NOMO-1 treated with DMSO at 0.1 percent for 48 hours (cell line): Measurements from ENCODE around the gene DLX5.

Experiments
- DNase-seq: peaks from one replicate; lab custom pipeline; 2025; ENCODE audit not compliant: unreplicated experiment; lab: John Stamatoyannopoulos, UW

The DLX5 gene

DNA sequence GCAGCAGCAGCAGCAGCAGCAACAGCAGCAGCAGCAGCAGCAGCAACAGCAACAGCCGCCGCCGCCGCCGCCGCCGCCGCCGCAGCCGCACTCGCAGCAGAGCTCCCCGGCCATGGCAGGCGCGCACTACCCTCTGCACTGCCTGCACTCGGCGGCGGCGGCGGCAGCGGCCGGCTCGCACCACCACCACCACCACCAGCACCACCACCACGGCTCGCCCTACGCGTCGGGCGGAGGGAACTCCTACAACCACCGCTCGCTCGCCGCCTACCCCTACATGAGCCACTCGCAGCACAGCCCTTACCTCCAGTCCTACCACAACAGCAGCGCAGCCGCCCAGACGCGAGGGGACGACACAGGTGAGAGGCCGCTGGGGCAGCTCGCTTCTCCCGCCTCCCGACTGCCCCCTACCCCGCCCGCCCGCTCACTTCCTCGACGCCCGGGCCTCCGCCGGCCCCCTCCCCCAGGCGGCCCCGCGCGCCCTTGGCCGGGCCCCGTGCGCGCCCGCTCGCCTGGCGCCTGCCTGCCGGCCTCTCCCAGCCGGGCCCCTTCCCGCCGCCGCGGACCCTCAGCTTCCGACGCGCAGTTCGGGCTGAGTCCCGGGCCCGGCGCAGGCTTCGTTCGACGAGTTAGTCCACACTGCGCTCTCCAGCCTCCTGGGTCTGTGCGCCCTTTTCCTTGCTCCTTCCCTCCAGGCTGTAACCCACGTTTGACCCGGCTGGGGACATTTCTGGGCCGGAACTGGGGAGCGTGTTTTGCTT lies 18.4 kb downstream of the DLX5 start:
- DNase-seq = peak; percentile 92

DNA sequence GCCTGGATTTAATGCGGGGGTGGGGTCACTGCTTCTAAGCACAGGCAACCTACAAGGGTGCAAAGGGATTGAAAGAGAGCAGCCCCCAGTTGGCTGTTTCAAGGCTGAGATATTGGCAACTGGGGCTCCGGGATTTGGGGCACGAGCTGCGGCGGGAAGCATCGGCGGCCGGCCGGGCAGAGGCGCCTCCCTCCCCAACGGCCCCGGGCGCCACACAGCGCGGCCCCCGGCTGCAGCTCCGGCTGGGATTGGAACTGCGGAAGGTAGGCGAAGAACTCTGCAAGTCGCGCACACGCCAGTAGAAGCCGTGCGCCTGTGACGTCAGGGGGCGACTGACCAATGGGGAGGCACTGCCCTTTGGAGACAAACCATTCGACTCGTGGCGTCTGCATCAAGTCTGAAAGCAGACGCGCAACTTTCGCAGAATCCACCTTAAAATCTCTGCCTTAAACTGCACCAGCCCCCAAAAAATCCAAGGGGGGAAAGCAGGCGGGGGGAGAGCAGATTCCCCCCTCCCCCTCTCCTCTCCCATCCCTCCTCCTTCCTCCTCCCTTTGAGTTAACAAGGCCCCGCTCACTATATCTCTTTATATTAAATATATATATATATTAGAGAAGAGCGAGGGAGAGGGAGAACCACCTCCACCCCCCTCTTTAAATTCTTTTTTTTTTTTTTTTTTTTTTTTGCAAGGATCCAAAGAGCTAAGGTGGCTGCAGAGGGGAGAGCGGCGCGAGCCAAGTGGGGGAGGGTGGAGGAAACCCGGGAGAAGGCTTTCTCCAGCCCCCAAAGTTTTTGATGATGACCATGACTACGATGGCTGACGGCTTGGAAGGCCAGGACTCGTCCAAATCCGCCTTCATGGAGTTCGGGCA lies 19.2 kb downstream of the DLX5 start, which contains the start of gene DLX6:
TSS of gene DLX6 (plus strand) at position 371 of the 872 bp plus-strand sequence. CDS start at position 796, 425 bp downstream.
- peak; percentile 100 for DNase-seq

DNA sequence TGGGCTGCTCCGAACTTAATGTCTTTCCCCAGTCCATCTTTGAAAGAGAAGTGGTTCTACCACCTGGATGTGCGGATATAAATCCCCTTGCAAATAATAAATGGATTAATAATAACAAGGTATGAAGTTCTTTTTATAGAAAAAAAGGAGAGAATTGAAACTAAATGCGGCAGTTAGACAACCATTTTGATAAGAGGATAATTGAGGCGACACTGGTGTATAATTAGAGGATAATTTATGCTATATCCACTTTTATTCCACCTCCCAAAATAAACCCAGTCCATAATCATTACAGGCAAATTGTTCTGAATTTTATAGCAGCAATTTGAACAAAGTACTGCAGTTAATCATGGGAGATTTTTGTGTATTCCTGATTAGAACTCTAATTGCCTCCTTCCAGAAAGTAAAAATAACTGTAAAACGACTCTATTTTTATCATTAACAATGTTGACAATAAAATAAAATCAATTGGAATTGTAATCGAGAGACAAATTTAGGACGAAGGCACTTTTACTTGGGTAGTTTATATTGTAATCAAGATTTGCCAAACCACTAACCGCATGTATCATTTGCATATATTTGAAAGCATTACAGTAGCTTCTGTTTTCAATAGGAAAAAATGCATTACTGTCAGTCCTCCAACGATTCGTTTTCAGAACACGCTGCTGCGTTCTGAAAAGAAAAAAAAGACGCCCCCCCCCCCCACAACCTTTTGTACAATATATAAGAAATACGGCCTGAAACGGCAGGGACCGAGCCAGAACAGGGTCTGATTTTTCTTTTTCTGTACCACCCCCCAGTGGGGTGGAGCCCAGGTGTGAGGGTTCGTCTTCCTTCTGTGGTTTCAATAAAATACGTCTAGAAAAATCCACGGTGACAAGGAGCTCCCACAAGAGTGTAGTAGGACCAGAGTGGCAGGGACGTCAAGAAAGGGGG lies 20.1 kb downstream of the DLX5 start:
- peak; percentile 77 for DNase-seq

DNA sequence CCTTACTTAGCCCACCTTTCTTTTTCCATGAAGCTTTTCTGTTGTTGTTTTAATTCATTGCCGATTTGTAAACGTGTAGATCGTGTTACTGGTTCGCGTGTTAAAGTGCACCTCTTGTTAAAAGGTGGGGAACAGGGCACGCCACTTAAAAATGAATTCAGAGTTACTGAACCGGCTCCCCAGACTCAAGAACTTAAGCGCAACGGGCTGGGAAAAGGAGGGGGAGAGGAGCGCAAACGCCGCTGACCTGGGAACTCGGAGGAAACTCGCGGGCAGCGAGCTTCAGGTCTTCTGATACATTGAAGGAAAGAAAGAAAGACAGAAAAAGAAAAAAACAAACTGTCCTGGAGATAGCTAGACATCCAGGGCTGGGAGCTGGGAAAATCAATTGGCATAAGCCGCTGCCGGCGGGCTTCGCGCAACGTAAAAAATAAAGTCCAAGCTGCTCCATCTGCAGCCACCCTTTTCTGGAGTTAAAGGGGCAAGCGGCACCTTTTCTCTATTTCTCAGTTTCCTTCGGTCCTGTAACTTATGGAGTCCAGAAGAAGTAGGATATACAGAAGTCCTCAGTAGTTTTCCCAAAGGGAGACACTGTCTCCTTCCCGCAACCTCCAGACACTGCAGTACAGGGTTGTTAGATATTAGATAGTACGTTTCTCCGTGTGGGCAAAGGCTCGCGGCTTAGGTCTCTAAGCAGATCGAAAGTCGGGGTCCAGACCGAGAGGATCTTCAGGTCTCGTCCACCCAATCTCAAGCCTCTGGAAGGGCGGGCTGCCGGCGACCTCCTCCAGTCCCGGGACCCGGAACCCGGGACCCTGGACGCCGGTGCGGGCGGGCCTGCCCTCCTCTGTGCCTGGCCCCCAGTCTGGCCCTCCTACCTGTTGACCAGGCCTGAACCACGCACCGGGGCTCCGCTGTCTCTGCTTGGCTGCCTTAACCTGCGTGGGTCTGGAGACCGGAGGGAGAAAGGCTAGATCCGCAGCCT lies 21.1 kb downstream of the DLX5 start:
- DNase-seq = no peak

DNA sequence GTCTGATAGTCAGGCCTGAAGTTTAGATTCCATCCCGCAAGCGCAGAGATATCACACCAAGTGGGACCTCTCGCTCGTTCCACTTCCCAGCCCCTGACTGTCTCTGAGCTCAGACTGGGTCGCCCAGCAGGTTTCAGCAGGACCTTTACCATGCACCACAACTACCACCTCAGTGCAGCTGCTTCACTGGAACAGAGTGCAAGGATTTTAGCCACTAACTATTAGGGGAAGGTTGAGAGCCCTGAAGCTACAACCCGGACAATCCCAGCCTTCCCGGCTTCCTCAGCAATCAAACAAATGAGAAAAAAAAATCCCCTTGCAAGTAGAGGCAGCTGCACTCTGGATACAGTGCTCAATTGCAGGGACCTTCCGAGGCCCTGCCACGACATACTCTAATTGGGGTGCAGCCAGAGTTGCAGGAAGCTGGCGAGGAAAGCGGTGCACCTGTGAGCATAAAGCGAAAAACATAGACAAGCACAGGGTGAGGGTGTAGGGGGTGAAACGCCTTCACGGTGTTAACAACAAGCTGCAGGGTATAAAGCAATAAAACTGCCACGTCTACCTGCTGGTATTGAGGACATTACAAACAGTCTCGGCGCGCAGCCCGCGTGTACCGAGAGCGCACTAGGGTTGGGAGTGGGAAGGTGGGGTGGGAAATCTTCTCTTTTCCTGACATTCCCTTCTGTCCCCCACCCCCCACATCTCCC lies 21.9 kb downstream of the DLX5 start:
- no peak for DNase-seq

DNA sequence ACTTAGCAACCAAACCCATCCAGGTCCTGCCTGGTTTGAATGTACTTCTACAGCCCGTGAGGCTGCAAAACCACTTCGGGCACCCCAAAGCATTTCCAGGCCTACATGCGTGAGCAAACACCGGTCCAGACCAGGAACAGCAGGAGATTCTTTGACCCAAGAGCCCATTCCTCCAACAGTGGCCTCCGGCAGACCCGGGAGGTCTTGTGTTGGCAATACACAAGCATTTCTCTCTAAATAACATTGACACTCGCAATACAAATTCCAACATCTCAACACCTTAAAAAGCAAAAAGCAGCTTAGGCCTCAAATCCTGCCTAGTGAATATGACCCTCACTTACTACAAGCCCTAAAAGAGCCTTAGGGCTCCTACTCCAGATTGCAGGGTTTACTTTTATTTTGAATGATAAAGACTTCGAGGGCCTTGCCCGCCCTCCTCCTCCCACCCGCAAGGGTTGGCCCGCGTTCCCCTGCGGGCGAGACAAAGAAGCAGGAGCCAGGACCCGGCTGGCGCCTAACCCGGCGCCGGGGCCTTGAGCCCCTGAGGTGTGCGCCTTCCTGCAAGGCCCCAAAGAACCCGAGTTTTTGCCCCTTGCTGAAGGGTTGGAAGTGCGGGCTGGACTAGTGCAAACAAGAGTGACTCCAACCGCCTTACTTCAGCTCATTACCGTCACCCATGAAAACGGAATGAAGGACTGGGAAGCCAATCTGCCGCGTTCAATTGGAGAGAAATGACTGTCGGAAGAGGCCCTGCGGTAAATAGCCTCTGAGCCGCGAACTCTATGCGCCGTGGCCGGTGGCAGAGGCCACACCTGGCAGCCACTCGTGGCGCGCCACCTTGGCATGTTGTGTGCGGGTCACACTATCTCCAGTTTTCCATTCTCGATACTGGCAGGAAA lies 22.7 kb downstream of the DLX5 start:
- DNase-seq = no peak

DNA sequence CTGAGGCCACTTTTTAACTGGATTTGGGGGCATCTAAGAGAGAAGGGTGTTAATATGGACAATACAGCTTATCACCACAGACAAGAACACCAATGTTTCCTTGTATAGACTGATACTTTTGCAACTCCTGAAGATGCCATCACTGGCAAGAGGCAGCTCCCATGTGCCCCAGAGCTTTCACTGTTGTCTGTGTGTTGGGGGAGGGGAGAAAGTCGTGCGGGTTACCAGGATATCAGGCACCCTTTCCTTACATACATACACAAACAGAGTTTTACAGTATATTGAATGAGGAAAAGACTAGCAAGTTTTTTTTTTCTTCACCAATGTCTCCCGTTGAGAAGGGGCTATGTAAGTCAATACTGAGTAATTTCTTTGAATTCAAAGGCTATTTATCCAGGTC lies 23.4 kb downstream of the DLX5 start:
- DNase-seq = no peak

DNA sequence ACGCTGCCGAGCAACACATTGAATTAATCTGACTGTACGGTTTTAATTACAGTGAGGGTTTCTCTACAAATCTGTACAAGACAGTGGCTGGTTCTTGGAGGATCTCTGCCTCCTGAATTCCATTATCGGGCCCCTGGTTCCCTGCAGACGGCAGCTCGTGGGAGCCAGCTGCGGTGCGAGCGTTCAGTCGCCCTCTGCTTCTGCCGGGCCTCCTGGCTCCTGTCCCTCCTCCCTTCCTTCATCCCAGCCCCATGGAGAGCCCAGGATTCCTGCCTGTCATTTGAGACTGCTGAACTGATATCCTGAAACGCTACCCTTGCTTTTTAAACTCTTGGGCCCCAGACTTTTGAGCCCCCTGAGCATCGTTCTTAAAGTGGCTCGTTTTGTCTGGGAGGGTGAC lies 25.9 kb downstream of the DLX5 start:
- DNase-seq = no peak

DNA sequence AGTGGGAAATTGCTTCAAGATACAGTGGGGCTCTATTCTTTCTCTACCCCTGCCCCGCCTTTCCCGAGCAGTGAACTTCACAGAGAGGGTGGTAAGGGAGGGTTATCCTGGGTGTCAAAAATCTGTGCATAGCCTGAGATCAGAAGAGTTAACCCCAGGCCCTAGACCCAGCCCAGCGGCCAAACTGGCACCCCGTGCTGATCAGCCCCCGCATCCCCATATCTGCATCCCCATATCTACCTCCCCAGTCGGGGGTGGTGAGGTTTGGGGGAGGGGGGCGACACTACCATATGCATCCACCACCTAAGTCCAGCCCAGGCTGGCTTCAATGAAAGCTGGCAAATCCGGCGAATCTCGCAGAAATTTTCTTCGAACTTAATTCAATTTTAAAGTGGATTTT lies 26.3 kb downstream of the DLX5 start:
- DNase-seq = no peak

DNA sequence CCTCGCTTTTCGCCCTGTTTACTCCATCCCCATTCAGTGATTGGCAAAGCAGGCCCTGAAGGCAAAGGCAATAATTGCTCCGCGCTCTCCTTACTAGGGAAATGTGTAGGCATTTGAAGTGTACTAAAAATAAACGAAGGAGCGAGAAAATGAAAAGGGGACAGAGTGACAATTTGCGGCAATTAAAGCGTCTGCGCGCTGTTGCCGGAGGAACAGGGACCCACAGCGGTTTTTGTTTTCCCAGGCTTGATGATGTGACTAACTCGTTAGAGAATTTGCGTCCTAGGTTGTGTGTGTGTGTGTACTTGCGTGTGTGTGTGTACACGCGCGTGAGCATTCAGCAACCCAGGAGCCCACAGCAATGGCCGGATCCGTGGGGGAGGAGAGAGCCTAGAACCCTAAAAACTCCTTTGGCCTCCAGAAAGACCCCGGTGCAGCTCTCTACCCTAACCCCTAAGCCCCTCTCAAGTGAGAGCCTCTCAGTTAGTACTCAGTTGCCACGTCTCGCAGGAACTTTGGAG lies 27.1 kb downstream of the DLX5 start:
- DNase-seq = no peak

DNA sequence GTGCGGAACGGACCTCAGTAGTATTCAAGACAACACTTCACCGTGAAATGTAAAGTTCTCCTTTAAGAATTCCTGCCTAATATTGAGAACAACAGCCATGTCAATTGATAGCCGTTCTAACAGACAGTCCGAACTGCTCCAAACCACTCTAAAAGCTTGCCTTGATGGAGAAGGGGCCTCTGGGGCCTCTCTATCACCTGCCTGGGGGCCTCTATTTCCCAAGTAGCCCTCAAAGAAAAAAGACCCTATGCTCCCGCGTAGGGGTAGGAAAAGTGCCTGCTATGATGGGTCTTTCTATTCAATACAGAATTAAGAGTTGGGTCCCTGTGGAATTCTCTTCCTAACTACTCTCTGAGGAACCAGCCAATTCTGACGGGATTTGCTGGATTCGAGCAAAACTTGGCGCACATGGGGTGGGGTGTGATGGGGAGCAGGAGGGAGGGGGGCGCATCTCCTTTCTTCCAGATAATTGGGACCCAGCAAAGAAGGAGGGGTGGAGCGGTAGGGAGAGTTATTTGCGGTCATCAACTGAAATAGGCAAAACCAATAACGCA lies 27.6 kb downstream of the DLX5 start:
- DNase-seq = no peak

DNA sequence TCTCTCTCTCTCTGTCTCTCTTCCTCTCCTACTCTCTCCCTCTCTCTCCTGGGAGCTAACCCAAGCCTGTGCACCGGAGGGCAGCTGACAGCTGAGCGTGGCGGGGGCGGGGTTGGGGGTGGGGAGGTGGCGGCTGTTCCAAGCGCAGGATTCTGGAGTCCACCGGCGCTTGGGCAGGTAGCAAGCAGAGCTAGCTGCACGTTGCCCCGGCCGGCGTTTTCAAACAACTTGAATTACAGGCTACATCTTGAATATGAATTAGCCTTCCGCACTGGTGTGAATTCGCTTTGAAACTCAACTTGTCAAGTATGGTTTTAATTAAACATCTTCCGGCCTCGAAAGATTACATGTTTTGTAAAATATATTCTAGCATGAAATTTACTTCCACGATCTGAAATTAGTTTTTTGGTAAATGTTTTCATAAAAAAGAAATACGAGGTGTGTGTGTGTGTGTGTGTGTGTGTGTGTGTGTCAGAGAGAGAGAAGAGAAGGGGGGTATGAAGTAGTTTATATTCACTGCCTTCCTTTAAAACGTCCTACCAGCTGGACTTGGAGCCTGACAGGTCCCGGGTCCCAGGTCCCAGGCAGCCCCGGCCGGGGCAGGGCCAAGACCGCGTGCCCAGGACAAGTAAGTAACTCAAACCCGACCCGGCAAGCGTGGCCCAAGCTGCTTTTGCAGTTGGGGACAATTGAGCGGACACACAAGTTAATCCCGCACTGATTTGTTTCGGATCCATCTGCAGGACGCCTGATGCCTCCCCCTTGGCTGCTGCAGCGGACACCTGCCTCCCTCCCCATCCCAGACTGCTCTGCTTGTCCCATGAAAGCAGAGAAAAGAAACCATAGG lies 28.3 kb downstream of the DLX5 start:
- DNase-seq = no peak

DNA sequence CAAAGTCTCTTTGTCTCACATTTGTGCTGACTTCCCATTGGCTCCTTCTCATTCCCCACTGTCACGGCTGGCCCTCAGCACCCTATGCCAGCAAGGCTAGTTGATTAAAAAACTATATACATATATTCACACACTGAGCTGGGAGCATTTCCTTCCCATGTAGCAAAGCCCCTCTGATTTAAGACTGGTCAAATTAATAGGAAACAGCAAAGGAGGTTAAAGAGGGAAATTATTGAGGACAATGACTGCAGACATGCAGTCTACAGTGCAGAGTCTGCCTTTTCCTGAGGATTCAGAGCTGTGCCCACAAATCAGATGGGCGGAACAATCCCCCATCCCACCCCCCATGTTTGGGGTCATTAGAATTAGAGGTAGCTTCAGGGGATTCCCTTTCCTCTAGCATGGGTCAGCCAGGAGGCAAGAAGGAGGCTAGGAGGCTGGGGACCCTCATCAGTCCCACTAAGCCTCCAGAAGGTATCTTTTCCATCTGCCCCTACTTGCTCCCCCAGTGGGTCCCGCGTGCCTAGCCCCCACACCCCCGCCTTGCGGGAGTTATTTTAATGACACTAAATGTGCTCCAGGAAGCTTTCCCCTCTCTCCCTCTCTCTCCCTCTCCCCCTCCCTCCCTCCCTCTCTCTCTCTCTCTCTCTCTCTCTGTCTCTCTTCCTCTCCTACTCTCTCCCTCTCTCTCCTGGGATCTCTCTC lies 29.1 kb downstream of the DLX5 start:
- DNase-seq = no peak

DNA sequence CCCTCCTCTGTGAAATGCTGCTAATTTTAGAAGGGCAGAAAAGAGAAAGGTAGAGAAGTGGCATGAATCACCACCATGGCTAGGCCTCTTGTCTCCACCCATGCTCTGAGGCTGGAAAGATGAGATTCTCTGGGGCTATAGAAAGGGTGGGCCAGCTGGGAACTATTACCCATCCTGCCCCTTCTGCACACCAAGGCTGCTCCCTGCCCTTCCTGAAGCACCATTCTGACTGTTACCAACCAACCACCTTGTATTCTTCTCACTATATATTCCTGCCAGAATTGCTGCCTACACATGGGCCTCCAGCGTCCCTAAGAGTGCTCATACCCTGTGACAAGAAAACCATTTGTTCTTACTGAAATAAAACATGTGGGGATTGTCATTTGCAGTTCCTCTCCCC lies 30.7 kb downstream of the DLX5 start:
- DNase-seq = no peak

DNA sequence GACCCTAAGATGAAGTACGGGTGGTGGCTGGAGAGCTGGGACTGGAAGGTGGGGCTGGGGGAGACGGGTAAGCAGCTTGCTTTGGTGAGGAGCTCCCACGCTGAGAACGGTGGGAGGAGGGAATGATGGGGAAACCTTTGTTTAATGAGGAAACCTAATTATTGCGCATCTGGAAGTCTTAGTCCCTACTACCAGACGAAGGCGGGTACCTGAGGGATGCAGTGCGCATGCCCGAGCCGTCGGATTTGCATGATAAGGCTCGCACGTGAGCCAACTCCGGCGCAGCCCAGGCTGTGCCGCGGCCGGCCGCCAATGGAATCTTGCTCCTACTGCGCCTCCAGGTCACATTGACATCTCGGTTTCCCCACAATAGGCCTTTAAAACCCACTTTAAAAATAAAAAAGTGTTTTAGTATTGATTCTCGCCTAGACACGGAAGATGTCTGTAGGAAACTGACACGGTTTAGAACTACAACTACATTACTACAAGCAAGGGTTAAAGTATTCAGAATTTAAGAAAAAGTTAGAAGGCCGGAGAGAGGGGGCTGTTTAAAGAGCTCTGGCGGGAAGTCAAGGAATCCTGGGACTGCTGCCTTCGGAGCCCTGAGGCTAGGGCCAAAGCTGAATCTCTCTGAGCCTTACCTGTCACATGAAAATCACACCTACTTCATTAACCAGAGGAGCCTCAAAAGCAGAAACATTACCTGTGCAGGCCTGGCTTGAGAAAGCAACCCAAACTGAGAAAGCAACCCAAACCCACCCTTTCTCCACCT lies 31.4 kb downstream of the DLX5 start:
- DNase-seq = no peak
